GM19463 (cell line): ENCODE data around the gene GPRC5A.

Experiments
- ATAC-seq: cut with Tn5 transposase; IDR thresholded peaks from one replicate; pipeline ENCODE4 v1.9.1; 2021; ENCODE audit warnings: mild to moderate bottlenecking, moderate library complexity; ENCODE audit not compliant: unreplicated experiment

Gene GPRC5A

DNA sequence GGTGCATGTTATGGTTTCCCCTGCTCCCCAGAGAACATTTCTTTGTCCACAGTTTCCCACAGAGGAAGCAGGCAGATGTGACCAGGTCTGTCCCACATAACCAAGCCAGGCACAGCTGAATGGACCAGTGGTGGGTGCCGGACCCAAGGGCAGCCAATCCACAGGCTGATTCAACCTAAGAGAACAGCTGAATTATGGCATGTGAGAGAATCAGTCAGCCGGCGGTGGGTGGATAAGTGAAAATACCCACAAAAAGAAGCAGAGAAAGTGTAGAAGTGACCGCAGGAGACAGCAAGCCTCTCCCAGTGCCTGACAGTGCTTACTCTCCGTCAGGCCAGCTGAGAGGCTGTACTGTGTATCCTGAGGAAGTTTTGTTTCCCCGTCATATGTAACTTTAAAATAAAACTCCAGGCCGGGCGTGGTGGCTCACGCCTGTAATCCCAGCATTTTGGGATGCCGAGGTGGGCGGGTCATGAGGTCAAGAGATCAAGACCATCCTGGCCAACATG is 45.7 kb downstream of the GPRC5A start:
- ATAC-seq = no peak

GRCh38 chr12:12938541-12938940 is 47.2 kb downstream of the GPRC5A start:
- ATAC-seq = no peak

GRCh38 chr12:12939888-12940287 is 48.5 kb downstream of the GPRC5A start:
- ATAC-seq = no peak

DNA sequence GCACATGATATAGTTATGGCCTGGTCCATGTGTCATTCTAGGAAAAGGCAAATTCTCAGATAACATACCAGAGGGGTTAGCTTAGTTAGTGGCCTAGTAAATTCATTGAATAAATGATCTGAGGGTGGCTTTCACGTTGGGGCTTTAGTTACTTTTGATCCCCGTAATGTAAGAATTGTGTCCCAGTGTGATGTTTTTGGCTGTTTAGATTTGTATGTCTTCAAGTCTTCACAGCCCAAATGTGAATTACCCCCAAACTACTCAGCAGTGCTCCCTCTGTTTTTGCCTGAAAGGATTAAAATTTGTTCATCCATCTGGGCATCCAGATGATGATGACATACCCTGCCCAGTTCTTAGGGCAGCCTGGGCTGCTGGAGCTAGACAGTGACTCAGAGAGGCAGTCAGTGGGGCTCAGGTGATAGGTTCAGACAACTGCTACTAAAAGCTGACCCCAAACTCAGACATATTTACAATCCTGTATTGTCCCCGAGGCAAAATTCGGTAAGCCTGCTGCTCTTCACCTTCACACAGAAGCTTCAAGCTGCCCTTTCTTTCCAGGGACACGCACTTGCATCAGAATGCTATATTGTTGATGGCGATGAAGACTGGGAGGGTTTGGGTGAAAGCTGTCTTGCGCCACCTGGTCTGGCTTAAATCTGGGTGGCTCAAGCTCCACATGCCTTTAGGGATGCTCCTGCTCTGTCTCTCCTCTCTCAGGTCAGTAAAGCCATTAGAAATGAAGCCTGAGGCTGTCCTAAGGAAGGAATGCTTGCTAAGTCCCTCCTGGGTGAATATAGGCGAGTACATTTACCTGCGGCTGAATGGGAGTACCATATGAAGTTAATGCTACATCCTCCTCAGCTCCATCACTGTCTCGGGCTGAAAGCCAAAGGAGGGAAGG is 50.3 kb downstream of the GPRC5A start:
- ATAC-seq = no peak

- ATAC-seq = no peak
These were observed 52.4 kb downstream of the GPRC5A start for GRCh38 chr12:12943586-12944260.

DNA sequence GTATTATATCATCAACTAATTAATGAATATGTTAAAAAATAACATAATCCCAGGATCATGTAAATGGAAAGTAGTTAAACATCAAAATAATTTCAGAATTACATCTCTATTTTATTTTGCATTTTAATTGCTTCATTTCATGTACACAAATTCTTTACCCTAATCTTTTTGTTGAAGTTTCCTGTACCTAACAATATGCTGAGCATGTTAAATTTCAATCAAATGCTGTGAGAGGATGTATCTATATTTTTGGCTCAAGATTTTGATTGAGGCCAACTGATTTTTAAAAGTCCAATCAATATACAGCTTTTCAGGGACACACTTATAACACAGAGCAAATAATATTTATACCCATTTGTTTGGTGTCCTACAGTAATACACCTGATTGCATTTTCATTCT is 54.2 kb downstream of the GPRC5A start:
- ATAC-seq = no peak

GRCh38 chr12:12946686-12947355 is 55.5 kb downstream of the GPRC5A start:
- no peak for ATAC-seq

DNA sequence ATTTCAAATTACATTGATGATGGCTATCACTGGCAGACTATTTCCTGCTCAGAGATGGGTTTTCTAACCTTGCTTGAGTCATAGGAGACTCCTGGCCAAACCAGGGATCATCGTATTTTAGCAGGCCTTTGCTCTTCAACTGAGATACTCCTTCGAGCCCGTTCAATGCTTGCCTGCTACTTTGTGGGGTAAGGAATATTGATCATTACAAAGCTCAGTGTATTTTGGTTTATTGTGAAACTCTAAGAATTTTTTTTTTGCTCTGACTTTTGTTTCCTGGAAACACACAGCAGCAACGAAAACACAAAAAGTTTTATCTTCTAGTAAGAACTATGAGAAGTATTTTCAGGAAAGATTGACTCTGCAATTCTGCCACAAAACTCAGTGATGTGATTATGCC is 56.5 kb downstream of the GPRC5A start:
- ATAC-seq = no peak

DNA sequence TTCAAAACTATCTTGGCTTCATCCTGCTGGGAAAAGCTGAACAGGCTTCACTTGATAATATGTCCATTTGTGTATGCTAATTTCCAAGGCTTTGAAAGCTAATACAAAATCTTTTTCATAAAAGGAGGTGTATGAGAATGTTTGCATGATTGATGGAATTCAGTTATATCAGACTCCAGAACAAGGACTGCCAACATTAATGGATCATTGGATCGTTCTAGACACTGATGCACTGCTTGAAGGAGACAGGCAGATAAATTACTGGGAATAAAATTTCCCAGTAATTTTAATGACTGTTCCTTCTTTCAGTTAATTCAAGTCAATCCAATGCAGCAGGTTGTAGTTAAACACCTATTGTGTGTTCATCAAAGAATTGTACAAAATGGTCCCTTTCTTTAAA is 60.1 kb downstream of the GPRC5A start:
- ATAC-seq = no peak

GRCh38 chr12:12952036-12952435 is 60.7 kb downstream of the GPRC5A start, which contains the start of gene GPRC5D:
Gene GPRC5D (minus strand): TSS chr12:12952170. CDS start chr12:12950384, 1,786 bp downstream.
- no peak for ATAC-seq

- ATAC-seq = no peak
These were observed 63.0 kb downstream of the GPRC5A start for GRCh38 chr12:12954356-12954755.

DNA sequence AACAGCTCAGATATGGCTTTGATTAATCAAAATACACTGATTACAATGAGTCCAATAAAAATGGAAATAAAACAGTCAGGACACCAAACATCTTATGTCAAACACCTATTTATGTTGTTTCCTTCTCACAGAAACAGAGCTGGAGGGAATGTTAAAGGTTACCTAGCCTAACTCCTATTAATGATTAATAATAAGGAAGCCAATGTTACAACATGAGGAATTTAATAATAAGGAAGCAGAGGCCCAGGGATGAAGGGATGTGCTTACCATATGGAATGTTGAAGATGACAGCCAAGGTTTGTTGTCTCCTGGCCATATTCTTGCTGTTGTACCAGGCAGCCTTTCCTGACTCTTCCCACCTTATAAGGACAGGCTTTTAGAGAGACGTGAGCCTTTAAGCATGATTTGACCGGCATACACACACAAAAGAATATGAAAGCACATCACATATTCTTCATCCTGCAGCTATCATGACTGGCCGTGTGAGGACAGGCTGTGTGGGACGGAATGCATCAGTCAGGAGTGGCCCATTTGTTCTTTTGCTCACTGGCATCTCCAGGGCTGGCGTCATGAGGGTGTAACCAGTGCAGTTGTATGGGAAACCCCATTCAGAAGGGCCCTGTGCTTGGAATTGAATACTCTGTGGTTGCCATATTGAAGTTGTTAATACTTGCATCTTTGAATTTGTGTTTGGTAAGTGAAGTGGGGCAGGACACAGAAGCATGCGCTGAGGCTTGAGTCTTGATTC is 63.7 kb downstream of the GPRC5A start:
- ATAC-seq = no peak

DNA sequence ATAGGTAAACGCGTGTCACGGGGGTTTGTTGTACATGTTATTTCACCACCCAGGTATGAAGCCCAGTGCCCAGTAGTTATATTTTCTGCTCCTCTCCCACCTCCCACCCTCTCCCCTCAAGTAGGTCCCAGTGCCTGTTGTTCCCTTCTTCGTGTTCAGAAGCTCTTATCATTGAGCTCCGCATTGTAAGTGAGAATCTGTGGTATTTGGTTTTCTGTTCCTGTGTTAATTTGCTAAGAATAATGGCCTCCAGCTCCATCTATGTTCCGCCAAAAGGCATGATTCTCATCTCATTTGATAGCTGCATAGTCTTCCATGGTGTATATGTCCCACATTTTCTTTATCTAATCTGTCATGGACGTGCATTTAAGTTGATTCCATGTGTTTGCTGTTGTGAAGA is 67.5 kb downstream of the GPRC5A start:
- ATAC-seq = no peak

- no peak for ATAC-seq
These were observed 69.4 kb downstream of the GPRC5A start for GRCh38 chr12:12960639-12961209.

DNA sequence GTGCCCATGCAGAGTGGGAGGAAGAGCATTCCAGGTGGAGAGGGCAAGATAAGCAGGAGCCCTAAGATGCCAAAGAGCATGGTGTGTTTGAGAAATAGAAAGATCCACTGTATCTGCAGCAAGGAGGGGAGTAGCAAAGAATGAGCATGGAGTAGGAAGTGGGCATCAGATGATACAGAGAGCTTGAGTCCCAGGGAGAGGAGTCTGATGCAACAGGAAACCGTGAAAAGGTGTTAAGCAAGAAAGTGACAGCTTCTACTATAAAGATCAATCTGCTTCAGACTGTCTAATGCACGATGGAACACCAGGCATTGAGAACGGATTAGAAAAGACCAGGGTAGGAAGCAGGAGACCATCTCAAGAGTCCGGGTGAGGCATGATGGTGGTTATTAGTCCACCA is 72.9 kb downstream of the GPRC5A start:
- ATAC-seq = no peak

GRCh38 chr12:12965836-12966235 is 74.5 kb downstream of the GPRC5A start:
- ATAC-seq = no peak
